ENCODE measurements around the gene NDUFA6.
"Not testable (repeated sequence)": the region's sequence is repeated elsewhere in the genome, so short reads cannot be mapped to it uniquely, and the experiment has no call there.

The NDUFA6 gene

GRCh38 chr22:42073621-42074041 lies 16.9 kb downstream of the NDUFA6 start:
- peak in 1 of 10 donors; percentile 76 for DNase-seq
- intact Hi-C loops (cut with DNase I) = no loop called here

- DNase-seq = peak in 1 of 10 donors; percentile 67
- intact Hi-C loops (cut with DNase I) = no loop called here
Observed at GRCh38 chr22:42072606-42073330, 17.8 kb downstream of the NDUFA6 start.

- DNase-seq = peak in 1 of 10 donors; percentile 70
- intact Hi-C loops (cut with DNase I) = not testable (repeated sequence)
Observed at GRCh38 chr22:42071508-42071907, 19.1 kb downstream of the NDUFA6 start.

- peak; percentile 86 to 99 (median 94) for DNase-seq
- intact Hi-C loops (cut with DNase I) = no loop called here
Observed at GRCh38 chr22:42070517-42071422, 19.8 kb downstream of the NDUFA6 start, which contains the start of gene NAGA. Gene NAGA (minus strand): TSS chr22:42070812. CDS start chr22:42070297, 515 bp downstream.

- intact Hi-C loops (cut with DNase I) = no loop called here
Observed at GRCh38 chr22:42069801-42070516, 20.6 kb downstream of the NDUFA6 start.

GRCh38 chr22:42068291-42068690 lies 22.3 kb downstream of the NDUFA6 start:
- intact Hi-C loops (cut with DNase I) = no loop called here
- DNase-seq = peak in 1 of 10 donors; percentile 32

More at GRCh38 chr22:42069801-42070516, 20.6 kb downstream of the NDUFA6 start:
- peak in 2 of 10 donors; percentile 17 to 53 for DNase-seq

- intact Hi-C loops (cut with DNase I) = no loop called here
- peak in 1 of 10 donors; percentile 55 for DNase-seq
Observed at GRCh38 chr22:42067671-42068251, 22.8 kb downstream of the NDUFA6 start.

- peak in 1 of 10 donors; percentile 7 for DNase-seq
- intact Hi-C loops (cut with DNase I) = no loop called here
Observed at GRCh38 chr22:42066937-42067336, 23.6 kb downstream of the NDUFA6 start.

- peak in 1 of 10 donors; percentile 77 for DNase-seq
- intact Hi-C loops (cut with DNase I) = no loop called here
Observed at GRCh38 chr22:42066126-42066761, 24.3 kb downstream of the NDUFA6 start.

- peak in 1 of 10 donors; percentile 51 for DNase-seq
- intact Hi-C loops (cut with DNase I) = no loop called here
Observed at GRCh38 chr22:42065438-42066125, 25.0 kb downstream of the NDUFA6 start.

- intact Hi-C loops (cut with DNase I) = no loop called here
- peak in 1 of 10 donors; percentile 18 for DNase-seq
Observed at GRCh38 chr22:42064629-42065028, 25.9 kb downstream of the NDUFA6 start.

GRCh38 chr22:42062506-42063170 lies 27.9 kb downstream of the NDUFA6 start:
- intact Hi-C loops (cut with DNase I) = no loop called here
- peak in 1 of 10 donors; percentile 17 for DNase-seq

- DNase-seq = peak in 1 of 10 donors; percentile 18
- intact Hi-C loops (cut with DNase I) = no loop called here
Observed at GRCh38 chr22:42061041-42061440, 29.5 kb downstream of the NDUFA6 start.

GRCh38 chr22:42060489-42060888 lies 30.1 kb downstream of the NDUFA6 start:
- intact Hi-C loops (cut with DNase I) = no loop called here
- DNase-seq = peak in 1 of 10 donors; percentile 22

GRCh38 chr22:42056757-42057511 lies 33.6 kb downstream of the NDUFA6 start:
- no peak for DNase-seq
- intact Hi-C loops (cut with DNase I) = no loop called here

GRCh38 chr22:42052765-42053164 lies 37.8 kb downstream of the NDUFA6 start:
- DNase-seq = no peak
- intact Hi-C loops (cut with DNase I) = no loop called here

GRCh38 chr22:42050641-42051180 lies 39.9 kb downstream of the NDUFA6 start:
- no peak for DNase-seq

More at GRCh38 chr22:42050641-42051180, 39.9 kb downstream of the NDUFA6 start:
- intact Hi-C loops (cut with DNase I) = no loop called here
